ENCODE data around the gene PARD3B. TPM values are rescaled to one million over a fixed set of nuclear protein-coding genes. Genes with fewer than 3 reads are reported as not detected.

PARD3B gene
- total and polyA plus RNA-seq, 2 donors (not counting 1 experiment from before 2014, with no cell fraction given): 7.4 to 20.6 TPM

GRCh38 chr2:204541637-204542036 lies 3.6 kb upstream of the PARD3B start:
- no peaks in the 10 kb centered on the region for H3K9me3 ChIP-seq (ENCODE audit: control insufficient read depth, insufficient read depth, low read depth, low read length)
- DNase-seq (ENCODE audit: low read depth in 2 of 2): no peak
- TF ChIP-seq EZH2 (IDR thresholded peaks at IDR 0.05; ENCODE audit: low read length, missing control alignments): no peak
- no peak for TF ChIP-seq CTCF (conservative IDR thresholded peaks at IDR 0.05 in 1 of 2, IDR thresholded peaks at IDR 0.05 in 1 of 2; ENCODE audit: low read depth in 1 of 2, low read length in 2 of 2)
- H2AFZ ChIP-seq (ENCODE audit: low read length): no peak overlapping the region
- peaks cover 8% of the 10 kb centered on the region for H3K4me1 ChIP-seq (ENCODE audit: control insufficient read depth, extremely low read depth, insufficient read depth, low read length)
- H3K27ac ChIP-seq (ENCODE audit: insufficient read depth, low read length): no peak overlapping the region
- no peaks in the 10 kb centered on the region for H3K27me3 ChIP-seq (ENCODE audit: control insufficient read depth, insufficient read depth, low read length)
- no peaks in the 10 kb centered on the region for H3K36me3 ChIP-seq (ENCODE audit: control insufficient read depth, insufficient read depth, low read length)
- no peak overlapping the region for H3K9ac ChIP-seq (ENCODE audit: insufficient read depth, low read length)
- no peak overlapping the region for H3K4me2 ChIP-seq (ENCODE audit: extremely low read depth, insufficient read depth, low read length)
- H3K79me2 ChIP-seq (ENCODE audit: control insufficient read depth, insufficient read depth, low read length): peaks cover 8% of the 10 kb centered on the region
- no peak overlapping the region for H3K4me3 ChIP-seq (replicated peaks in 1 of 4; ENCODE audit: control extremely low read depth in 1 of 4, insufficient read depth in 1 of 4, low read depth in 3 of 4, low read length in 4 of 4)
- H4K20me1 ChIP-seq (ENCODE audit: control insufficient read depth, extremely low read depth, insufficient read depth, low read length): no peaks in the 10 kb centered on the region

GRCh38 chr2:204542982-204543608 lies 2.2 kb upstream of the PARD3B start:
- Histone ChIP-seq H3K79me2 (ENCODE audit: control insufficient read depth, insufficient read depth, low read length) (peaks cover 12% of the 10 kb centered on the region), H4K20me1 (ENCODE audit: control insufficient read depth, extremely low read depth, insufficient read depth, low read length) (no peaks in the 10 kb centered on the region), H3K4me2 (ENCODE audit: extremely low read depth, insufficient read depth, low read length) (no peak overlapping the region), H3K4me1 (ENCODE audit: control insufficient read depth, extremely low read depth, insufficient read depth, low read length) (peaks cover 8% of the 10 kb centered on the region), H3K27me3 (ENCODE audit: control insufficient read depth, insufficient read depth, low read length) (no peaks in the 10 kb centered on the region), H3K9ac (ENCODE audit: insufficient read depth, low read length) (no peak overlapping the region), H2AFZ (ENCODE audit: low read length) (no peak overlapping the region), H3K4me3 (replicated peaks in 1 of 4; ENCODE audit: control extremely low read depth in 1 of 4, insufficient read depth in 1 of 4, low read depth in 3 of 4, low read length in 4 of 4) (no peak overlapping the region), H3K27ac (ENCODE audit: insufficient read depth, low read length) (no peak overlapping the region), H3K36me3 (ENCODE audit: control insufficient read depth, insufficient read depth, low read length) (no peaks in the 10 kb centered on the region), H3K9me3 (ENCODE audit: control insufficient read depth, insufficient read depth, low read depth, low read length) (no peaks in the 10 kb centered on the region)
- no peak for TF ChIP-seq CTCF (conservative IDR thresholded peaks at IDR 0.05 in 1 of 2, IDR thresholded peaks at IDR 0.05 in 1 of 2; ENCODE audit: low read depth in 1 of 2, low read length in 2 of 2)
- no peak for TF ChIP-seq EZH2 (IDR thresholded peaks at IDR 0.05; ENCODE audit: low read length, missing control alignments)
- DNase-seq (ENCODE audit: low read depth in 2 of 2): peak in 1 of 2 donors; percentile 4

GRCh38 chr2:204545861-204546735 lies 823 bp downstream of the PARD3B start:
- Histone ChIP-seq H3K4me2 (ENCODE audit: extremely low read depth, insufficient read depth, low read length) (peak overlapping the region; percentile 97), H3K27ac (ENCODE audit: insufficient read depth, low read length) (peak overlapping the region; percentile 68), H3K36me3 (ENCODE audit: control insufficient read depth, insufficient read depth, low read length) (no peaks in the 10 kb centered on the region), H3K4me3 (replicated peaks in 1 of 4; ENCODE audit: control extremely low read depth in 1 of 4, insufficient read depth in 1 of 4, low read depth in 3 of 4, low read length in 4 of 4) (peak overlapping the region; percentile 51 to 86 (median 80)), H3K9ac (ENCODE audit: insufficient read depth, low read length) (peak overlapping the region; percentile 81), H3K4me1 (ENCODE audit: control insufficient read depth, extremely low read depth, insufficient read depth, low read length) (peaks cover 7% of the 10 kb centered on the region), H3K27me3 (ENCODE audit: control insufficient read depth, insufficient read depth, low read length) (no peaks in the 10 kb centered on the region), H2AFZ (ENCODE audit: low read length) (peak overlapping the region; percentile 28), H4K20me1 (ENCODE audit: control insufficient read depth, extremely low read depth, insufficient read depth, low read length) (no peaks in the 10 kb centered on the region), H3K9me3 (ENCODE audit: control insufficient read depth, insufficient read depth, low read depth, low read length) (no peaks in the 10 kb centered on the region), H3K79me2 (ENCODE audit: control insufficient read depth, insufficient read depth, low read length) (peaks cover 18% of the 10 kb centered on the region)
- DNase-seq (ENCODE audit: low read depth in 2 of 2): no peak
- TF ChIP-seq EZH2 (IDR thresholded peaks at IDR 0.05; ENCODE audit: low read length, missing control alignments): no peak
- no peak for TF ChIP-seq CTCF (conservative IDR thresholded peaks at IDR 0.05 in 1 of 2, IDR thresholded peaks at IDR 0.05 in 1 of 2; ENCODE audit: low read depth in 1 of 2, low read length in 2 of 2)

Data from fibroblast of lung (primary cell).